Duodenal mucosa (tissue), 2 donors: ENCODE data around the gene DAND5.
"Not testable (repeated sequence)": the region's sequence is repeated elsewhere in the genome, so short reads cannot be mapped to it uniquely, and the experiment has no call there.

Experiments
- H3K27ac ChIP-seq: one replicate; pipeline ENCODE4 v1.7.0; 2013; ENCODE audit warnings: low read depth, low read length
- H3K27me3 ChIP-seq, 2 donors: one replicate each; pipeline ENCODE4 v1.7.0; 2013; ENCODE audit warnings: low read length in 2 of 2, control low read depth in 1 of 2; ENCODE audit not compliant: insufficient read depth in 2 of 2, control insufficient read depth in 1 of 2
- H3K36me3 ChIP-seq, 2 donors: one replicate each; pipeline ENCODE4 v1.7.0; 2013; ENCODE audit warnings: low read length in 2 of 2, control low read depth in 1 of 2; ENCODE audit not compliant: insufficient read depth in 2 of 2, control insufficient read depth in 1 of 2
- H3K4me1 ChIP-seq, 2 donors: one replicate each; pipeline ENCODE4 v1.7.0; 2013; ENCODE audit warnings: low read length in 2 of 2, control low read depth in 1 of 2; ENCODE audit not compliant: insufficient read depth in 2 of 2, control insufficient read depth in 1 of 2
- H3K4me3 ChIP-seq, 2 donors: one replicate each; pipeline ENCODE4 v1.7.0; 2013; ENCODE audit warnings: low read length in 2 of 2, low read depth in 1 of 2
- H3K9ac ChIP-seq, 2 donors: one replicate each; pipeline ENCODE4 v1.7.0; 2013; ENCODE audit warnings: low read length in 2 of 2, low read depth in 1 of 2
- H3K9me3 ChIP-seq, 2 donors: one replicate each; pipeline ENCODE4 v1.7.0; 2013; ENCODE audit warnings: low read length in 2 of 2, control low read depth in 1 of 2; ENCODE audit not compliant: control insufficient read depth in 1 of 2

The DAND5 gene

GRCh38 chr19:12967907-12968306 is 1.5 kb upstream of the DAND5 start:
- Histone ChIP-seq H3K9ac (no peak overlapping the region), H3K4me3 (no peak overlapping the region), H3K9me3 (no peaks in the 10 kb centered on the region), H3K36me3 (no peaks in the 10 kb centered on the region), H3K27me3 (no peaks in the 10 kb centered on the region), H3K4me1 (peaks cover 0 to 8% of the 10 kb centered on the region in 2 donors), H3K27ac (no peak overlapping the region)

- H3K4me3 ChIP-seq: no peak overlapping the region
- H3K4me1 ChIP-seq: peaks cover 0 to 3% of the 10 kb centered on the region in 2 donors
- H3K27ac ChIP-seq: no peak overlapping the region
- H3K9me3 ChIP-seq: no peaks in the 10 kb centered on the region
- peaks cover 0 to 4% of the 10 kb centered on the region in 2 donors for H3K27me3 ChIP-seq
- no peaks in the 10 kb centered on the region for H3K36me3 ChIP-seq
- no peak overlapping the region for H3K9ac ChIP-seq
Measured at GRCh38 chr19:12970070-12970820, 869 bp downstream of the DAND5 start.

GRCh38 chr19:12973236-12973635 is 3.9 kb downstream of the DAND5 start:
- H3K9me3 ChIP-seq: no peaks in the 10 kb centered on the region
- no peaks in the 10 kb centered on the region for H3K4me1 ChIP-seq
- H3K27me3 ChIP-seq: peaks cover 0 to 7% of the 10 kb centered on the region in 2 donors
- H3K36me3 ChIP-seq: no peaks in the 10 kb centered on the region
- H3K27ac ChIP-seq: no peak overlapping the region
- H3K9ac ChIP-seq: no peak overlapping the region
- H3K4me3 ChIP-seq: no peak overlapping the region

GRCh38 chr19:12974301-12975220 is 5.2 kb downstream of the DAND5 start:
- no peak overlapping the region for H3K27ac ChIP-seq
- H3K4me1 ChIP-seq: no peaks in the 10 kb centered on the region
- H3K36me3 ChIP-seq: no peaks in the 10 kb centered on the region
- H3K9me3 ChIP-seq: no peaks in the 10 kb centered on the region
- H3K27me3 ChIP-seq: peaks cover 0 to 7% of the 10 kb centered on the region in 2 donors
- no peak overlapping the region for H3K9ac ChIP-seq
- H3K4me3 ChIP-seq: no peak overlapping the region

- no peaks in the 10 kb centered on the region for H3K36me3 ChIP-seq
- no peak overlapping the region for H3K4me3 ChIP-seq
- no peak overlapping the region for H3K9ac ChIP-seq
- H3K4me1 ChIP-seq: no peaks in the 10 kb centered on the region
- peaks cover 0 to 7% of the 10 kb centered on the region in 2 donors for H3K27me3 ChIP-seq
- H3K9me3 ChIP-seq: no peaks in the 10 kb centered on the region
- no peak overlapping the region for H3K27ac ChIP-seq
Measured at GRCh38 chr19:12975221-12975741, 5.9 kb downstream of the DAND5 start.

GRCh38 chr19:12976109-12976508 is 6.7 kb downstream of the DAND5 start:
- H3K27ac ChIP-seq, H3K4me3 ChIP-seq, H3K36me3 ChIP-seq, H3K27me3 ChIP-seq, H3K4me1 ChIP-seq, H3K9me3 ChIP-seq, H3K9ac ChIP-seq: not testable (repeated sequence)

- Histone ChIP-seq H3K27ac (no peak overlapping the region), H3K4me3 (no peak overlapping the region), H3K36me3 (no peaks in the 10 kb centered on the region), H3K9ac (no peak overlapping the region), H3K27me3 (peaks cover 5 to 9% of the 10 kb centered on the region in 2 donors), H3K9me3 (no peaks in the 10 kb centered on the region), H3K4me1 (peaks cover 12% of the 10 kb centered on the region in 2 donors)
Measured at GRCh38 chr19:12979974-12980373, 10.6 kb downstream of the DAND5 start.

- no peak overlapping the region for H3K4me3 ChIP-seq
- no peak overlapping the region for H3K27ac ChIP-seq
- H3K9me3 ChIP-seq: no peaks in the 10 kb centered on the region
- no peaks in the 10 kb centered on the region for H3K36me3 ChIP-seq
- no peak overlapping the region for H3K9ac ChIP-seq
- H3K4me1 ChIP-seq: peaks cover 21 to 23% of the 10 kb centered on the region in 2 donors
- H3K27me3 ChIP-seq: peaks cover 5 to 6% of the 10 kb centered on the region in 2 donors
Measured at GRCh38 chr19:12982648-12983047, 13.3 kb downstream of the DAND5 start.

- H3K4me1 ChIP-seq: peaks cover 21 to 23% of the 10 kb centered on the region in 2 donors
- no peak overlapping the region for H3K4me3 ChIP-seq
- peaks cover 5 to 6% of the 10 kb centered on the region in 2 donors for H3K27me3 ChIP-seq
- no peaks in the 10 kb centered on the region for H3K36me3 ChIP-seq
- H3K27ac ChIP-seq: no peak overlapping the region
- H3K9me3 ChIP-seq: no peaks in the 10 kb centered on the region
- H3K9ac ChIP-seq: no peak overlapping the region
Measured at GRCh38 chr19:12983091-12983490, 13.7 kb downstream of the DAND5 start.
